Esophagus muscularis mucosa (tissue), 3 donors: ENCODE results near the gene MAD2L1.

Experiments
- CTCF ChIP-seq, 3 experiments: fragments of 200-600 bp in 2 of 3; fragments of 450-650 bp in 1 of 3; sonication (generic) in 2 of 3; IDR thresholded peaks; one replicate each; pipeline ENCODE4 v1.5.1; 2017 to 2019; ENCODE audit warnings: antibody characterized with exemption in 3 of 3, mild to moderate bottlenecking in 2 of 3, moderate library complexity in 1 of 3
- POLR2A ChIP-seq: fragments of 450-650 bp; IDR thresholded peaks from one replicate; pipeline ENCODE4 v1.6.1; 2017; ENCODE audit warnings: antibody characterized with exemption, moderate library complexity, mild to moderate bottlenecking, low read depth
- POLR2AphosphoS5 ChIP-seq, 2 donors: sonication (generic); formaldehyde crosslinking; IDR thresholded peaks; one replicate each; pipeline ENCODE4 v1.6.1; 2017; ENCODE audit warnings: antibody characterized with exemption in 2 of 2

- TF ChIP-seq CTCF (IDR thresholded peaks at IDR 0.05) (no peak), POLR2AphosphoS5 (IDR thresholded peaks at IDR 0.05) (no peak), POLR2A (no peak)
Observed at GRCh38 chr4:120008957-120009356, 57.7 kb downstream of the MAD2L1 start.
